HG03571 (cell line): ENCODE measurements around the gene CABCOCO1.

Source experiments
- ATAC-seq: cut with Tn5 transposase; IDR thresholded peaks from one replicate; pipeline ENCODE4 v1.9.1; 2021; ENCODE audit not compliant: unreplicated experiment

Gene CABCOCO1

GRCh38 chr10:61784354-61785133, 121.8 kb downstream of the CABCOCO1 start:
- no peak for ATAC-seq

DNA sequence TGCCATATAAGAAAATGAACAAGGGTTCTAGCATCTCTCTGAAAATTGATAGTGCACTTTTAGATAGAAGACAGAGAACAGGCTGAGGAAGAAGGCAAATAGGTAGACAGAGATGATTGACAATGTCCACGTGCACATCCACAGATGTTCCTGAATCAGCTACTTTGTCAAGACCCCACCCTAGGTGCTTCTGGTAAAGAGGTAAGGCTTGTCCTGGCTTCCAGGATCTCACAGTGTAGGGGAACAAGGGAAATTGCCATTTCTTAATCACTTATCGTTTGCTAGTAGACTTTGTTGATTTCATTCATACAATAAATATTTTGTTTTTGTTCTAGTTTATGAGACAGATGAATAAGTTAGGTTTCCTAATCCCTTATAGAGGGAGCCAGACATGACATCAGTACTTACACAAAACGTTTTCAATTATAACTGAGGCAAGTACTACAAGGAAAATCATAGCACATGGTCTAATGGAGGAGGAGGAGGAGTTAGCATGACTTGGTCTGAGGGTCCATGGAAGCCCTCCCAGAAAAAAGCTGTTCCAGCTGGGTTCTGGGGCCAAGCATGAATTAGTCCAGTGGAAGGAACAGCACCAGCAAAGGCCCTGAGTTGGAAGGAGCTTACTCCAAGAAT, 122.9 kb downstream of the CABCOCO1 start:
- ATAC-seq, result no peak

- ATAC-seq, result peak; percentile 94
Observed at GRCh38 chr10:61786728-61787127, 124.0 kb downstream of the CABCOCO1 start.

DNA sequence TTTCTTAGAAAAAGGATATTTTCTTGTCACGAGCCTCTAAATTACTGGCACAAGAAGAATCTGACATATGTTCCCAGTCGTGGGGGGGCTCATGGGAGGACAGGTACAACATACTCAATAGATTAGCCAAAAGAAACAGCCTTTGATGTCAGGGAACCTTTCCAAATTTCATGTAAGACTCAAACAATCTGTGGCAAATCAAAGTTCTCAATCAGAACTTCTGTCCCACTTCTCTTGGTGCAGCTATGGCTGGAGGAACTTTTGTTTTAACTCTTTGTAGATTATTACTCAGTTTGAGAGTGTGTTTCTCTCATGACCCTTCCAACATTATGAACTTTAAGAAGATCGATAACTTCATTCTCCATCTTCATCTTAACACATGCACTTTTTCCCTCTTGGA, 124.4 kb downstream of the CABCOCO1 start:
- ATAC-seq, result no peak

- ATAC-seq, result no peak
Observed at GRCh38 chr10:61789031-61789430, 126.3 kb downstream of the CABCOCO1 start.

DNA sequence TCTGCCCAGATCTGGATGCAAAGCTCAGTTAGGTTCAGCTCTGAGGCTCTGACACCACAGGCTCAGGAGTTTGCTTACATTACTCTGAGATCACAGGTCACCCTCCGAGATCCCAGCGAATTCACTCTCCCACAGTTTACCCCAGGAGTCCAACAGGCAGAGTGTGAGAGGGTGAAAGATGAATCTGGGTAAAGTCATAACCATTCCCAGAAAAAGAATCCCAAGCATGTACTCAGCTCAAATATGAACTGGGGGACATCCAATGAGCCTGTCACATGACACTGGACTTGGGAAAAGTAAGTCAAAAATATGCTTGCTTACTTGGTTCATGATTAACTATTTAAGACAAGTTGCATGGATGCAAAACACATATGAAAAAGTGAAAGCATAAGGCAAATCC, 128.5 kb downstream of the CABCOCO1 start:
- ATAC-seq, result no peak

- ATAC-seq, result no peak
Observed at GRCh38 chr10:61792097-61792716, 129.5 kb downstream of the CABCOCO1 start.

DNA sequence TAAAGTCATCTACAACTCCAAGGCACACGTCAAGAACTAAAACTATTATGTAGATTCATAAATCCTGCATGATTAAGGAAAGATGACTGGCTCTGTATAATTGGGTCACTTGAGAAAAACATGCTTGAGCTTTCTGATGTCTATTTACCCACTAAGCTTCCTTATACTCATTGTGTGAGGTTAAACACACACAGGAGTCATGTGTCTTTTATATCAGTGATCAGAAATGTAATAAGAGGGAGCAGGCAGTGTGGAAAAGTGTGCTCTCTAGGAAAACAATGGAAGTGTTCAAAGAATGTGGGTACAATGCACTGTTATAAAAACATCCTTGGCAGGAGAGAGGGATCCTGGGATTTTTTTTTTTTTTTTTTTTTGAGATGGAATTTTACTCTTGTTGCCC, 130.2 kb downstream of the CABCOCO1 start:
- no peak for ATAC-seq

- ATAC-seq, result no peak
Observed at GRCh38 chr10:61793760-61794703, 131.3 kb downstream of the CABCOCO1 start.

DNA sequence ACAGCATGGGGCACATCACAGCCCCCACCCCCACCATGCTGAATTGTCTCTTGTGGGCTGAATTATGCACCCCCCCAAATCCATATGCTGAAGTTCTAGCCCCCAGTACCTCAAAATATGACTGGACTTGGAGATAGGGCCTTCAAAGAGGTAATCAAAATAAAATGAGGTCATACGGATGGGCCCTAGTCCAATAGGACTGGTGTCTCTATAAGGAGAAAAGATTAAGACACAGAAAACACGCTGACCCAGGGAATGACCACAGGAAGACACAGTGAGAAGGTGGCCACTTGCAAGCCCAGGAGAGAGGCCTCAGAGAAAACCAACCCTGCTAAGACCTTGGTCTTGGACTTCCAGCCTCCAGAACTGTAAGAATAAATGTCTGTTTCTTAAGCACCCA, 132.4 kb downstream of the CABCOCO1 start:
- ATAC-seq, result no peak

DNA sequence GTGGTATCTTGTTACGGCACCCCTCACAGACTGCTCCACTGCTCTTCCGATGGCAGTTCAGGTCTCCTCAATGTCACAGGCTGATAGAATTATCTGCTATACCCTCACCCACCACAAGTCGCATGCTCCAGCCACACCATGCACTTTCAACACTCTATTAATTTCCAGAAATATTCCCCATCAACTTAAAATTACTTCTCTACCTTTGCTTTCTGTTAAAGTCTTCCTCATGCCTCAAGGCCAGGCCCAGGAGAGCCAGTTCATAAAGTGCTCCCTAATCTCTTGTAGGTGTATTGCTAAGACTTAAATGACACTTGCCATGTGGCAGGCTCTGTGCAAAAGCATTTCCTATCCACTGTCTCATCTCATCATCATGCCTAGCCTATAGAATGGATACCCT, 132.8 kb downstream of the CABCOCO1 start:
- no peak for ATAC-seq

GRCh38 chr10:61796785-61797184, 134.1 kb downstream of the CABCOCO1 start:
- ATAC-seq, result no peak

DNA sequence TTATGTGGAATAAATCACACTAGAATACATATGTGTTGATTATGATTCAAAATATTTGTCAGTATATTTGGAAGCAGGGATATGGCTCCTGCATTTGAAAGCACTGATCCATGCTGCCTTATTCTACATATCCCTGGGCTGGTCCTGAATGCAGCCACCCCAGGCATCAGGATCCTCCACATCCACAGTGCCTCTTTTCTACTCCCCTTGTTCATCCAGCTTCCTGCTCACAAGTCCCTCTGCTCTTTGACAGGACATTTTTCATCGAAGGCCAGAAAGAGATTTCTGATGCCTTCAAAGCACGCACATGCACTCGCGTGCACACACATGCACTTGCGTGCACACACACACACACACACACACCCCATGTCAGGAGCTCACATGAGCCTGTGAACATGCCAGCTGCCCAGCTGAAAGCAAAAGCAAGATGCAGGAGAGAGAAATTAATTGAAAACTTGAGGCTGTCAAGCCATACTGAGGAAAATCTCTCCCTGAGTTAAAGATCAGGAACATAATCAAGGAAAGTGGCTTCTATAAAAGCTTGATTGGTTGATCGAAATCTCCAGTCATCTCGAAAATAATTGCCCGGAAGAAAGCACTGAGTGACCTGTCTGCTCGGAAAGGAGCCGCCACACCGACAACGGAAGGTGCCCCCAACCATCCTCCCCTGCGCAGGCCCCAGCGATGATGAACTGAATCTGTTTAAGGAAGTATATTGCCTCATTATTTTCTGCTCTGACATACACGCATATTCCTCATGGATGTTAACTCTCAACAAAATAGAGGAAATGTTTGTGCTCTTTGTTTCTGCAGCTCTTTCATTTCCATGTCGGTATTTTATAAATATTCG, 134.8 kb downstream of the CABCOCO1 start:
- no peak for ATAC-seq

DNA sequence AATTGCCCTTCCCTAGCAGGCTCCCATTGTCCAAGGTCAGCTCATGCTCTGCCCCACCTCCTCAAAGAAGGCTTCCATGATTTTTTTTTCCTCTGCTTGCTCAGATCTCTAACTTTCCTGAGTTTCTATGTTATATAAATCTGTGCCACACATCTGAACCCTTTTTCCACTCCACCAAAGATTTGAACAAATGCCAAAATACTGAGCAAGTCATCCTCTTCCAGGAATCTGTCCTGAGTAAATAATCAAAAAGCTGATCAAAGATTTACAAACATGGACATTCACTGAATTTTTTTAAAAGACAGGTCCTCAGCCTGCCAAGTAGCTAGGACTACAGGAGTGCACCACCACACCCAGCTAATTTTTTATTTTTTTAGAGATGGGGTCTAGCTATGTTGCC, 136.0 kb downstream of the CABCOCO1 start:
- no peak for ATAC-seq

GRCh38 chr10:61801484-61801883, 138.8 kb downstream of the CABCOCO1 start:
- no peak for ATAC-seq

GRCh38 chr10:61803269-61803668, 140.5 kb downstream of the CABCOCO1 start:
- ATAC-seq, result no peak

- no peak for ATAC-seq
Observed at GRCh38 chr10:61804414-61804813, 141.7 kb downstream of the CABCOCO1 start.

DNA sequence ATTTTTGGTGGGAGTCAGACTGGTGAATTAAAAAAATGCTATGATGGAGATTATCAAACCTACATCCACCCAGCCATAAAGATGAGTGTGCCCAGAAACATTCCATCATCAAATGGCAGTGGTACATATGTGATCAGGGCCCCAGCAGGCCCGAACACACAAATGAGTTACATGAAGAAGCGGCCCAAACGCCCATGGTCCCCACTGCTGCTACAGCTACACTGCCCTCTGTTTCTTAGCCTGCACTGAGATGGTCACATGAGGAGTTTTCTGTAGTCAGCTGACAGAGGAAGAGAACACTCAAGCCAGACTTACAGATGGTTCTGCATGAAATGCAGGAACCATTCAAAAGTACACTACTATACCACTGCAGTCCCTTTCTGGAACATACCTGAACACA, 142.4 kb downstream of the CABCOCO1 start:
- no peak for ATAC-seq

GRCh38 chr10:61810263-61810662, 147.5 kb downstream of the CABCOCO1 start:
- ATAC-seq, result no peak

- no peak for ATAC-seq
Observed at GRCh38 chr10:61812052-61812721, 149.5 kb downstream of the CABCOCO1 start.
